GM10248 (cell line): ENCODE measurements around the gene ST3GAL2.
A peak's percentile ranks its signal among the peaks of the same experiment; 100 is the strongest.

Experiments
- CTCF ChIA-PET: fragments of 300-600 bp; sonication (Branson Sonifier 250); formaldehyde crosslinking; extraction: SDS; loops from one replicate; lab custom pipeline; 2021; ENCODE audit warnings: antibody characterized with exemption; lab: Yijun Ruan, JAX
- POLR2A ChIA-PET: fragments of 350-650 bp; sonication (Branson Sonifier 250); formaldehyde crosslinking; extraction: SDS; loops from one replicate; lab custom pipeline; 2020; ENCODE audit warnings: antibody characterized with exemption; lab: Yijun Ruan, JAX
- DNase-seq: peaks from one replicate; pipeline ENCODE4 v3.0.0; 2012; ENCODE audit errors: extremely low spot score
- CTCF ChIP-seq: IDR thresholded peaks from 2 replicates; pipeline ENCODE4 v1.5.1; 2012; ENCODE audit warnings: mild to moderate bottlenecking, low read depth; ENCODE audit errors: extremely low read depth, missing control alignments, control extremely low read depth

Gene ST3GAL2

GRCh38 chr16:70399951-70400350 is 38.9 kb downstream of the ST3GAL2 start:
- DNase-seq, result no peak
- no peak for TF ChIP-seq CTCF
- POLR2A ChIA-PET, result no interaction called here
- CTCF ChIA-PET, result interaction anchor here (1.0 to 1.7 kb wide), 5 partner anchors 12 to 253 kb away, joined by 3 to 4 read pairs (median 3); no protein-coding TSS in a partner anchor

- no peak for TF ChIP-seq CTCF
- DNase-seq, result no peak
- ChIA-PET CTCF (interaction anchor here (1.0 to 1.7 kb wide), 4 partner anchors 13 to 125 kb away, joined by 3 to 4 read pairs (median 4); no protein-coding TSS in a partner anchor), POLR2A (interaction anchor here (0.5 to 0.9 kb wide), 2 partner anchors 18 to 28 kb away, joined by 3 to 4 read pairs; no protein-coding TSS in a partner anchor)
Measured at GRCh38 chr16:70399381-70399780, 39.5 kb downstream of the ST3GAL2 start.

- TF ChIP-seq CTCF, result no peak
- no peak for DNase-seq
- CTCF ChIA-PET, result interaction anchor here (1.0 kb wide), 1 partner anchor 40 kb away, joined by 3 read pairs; no protein-coding TSS in a partner anchor
- POLR2A ChIA-PET, result no interaction called here
Measured at GRCh38 chr16:70398177-70398743, 40.6 kb downstream of the ST3GAL2 start.

- POLR2A ChIA-PET, result no interaction called here
- no peak for DNase-seq
- CTCF ChIA-PET, result interaction anchor here (0.7 to 1.0 kb wide), 3 partner anchors 57 to 185 kb away, joined by 4 read pairs; no protein-coding TSS in a partner anchor
Measured at GRCh38 chr16:70396246-70396904, 42.5 kb downstream of the ST3GAL2 start.

GRCh38 chr16:70395345-70395901 is 43.5 kb downstream of the ST3GAL2 start:
- POLR2A ChIA-PET, result no interaction called here
- CTCF ChIA-PET, result interaction anchor here (0.7 to 2.2 kb wide), 20 partner anchors 9 to 292 kb away, joined by 3 to 13 read pairs (median 4); partner anchors contain the start of gene FCSK
- TF ChIP-seq CTCF, result peak; percentile 86
- peak; percentile 84 for DNase-seq

More at GRCh38 chr16:70396246-70396904, 42.5 kb downstream of the ST3GAL2 start:
- no peak for TF ChIP-seq CTCF

- POLR2A ChIA-PET, result interaction anchor here (0.6 kb wide), 1 partner anchor 21 kb away, joined by 9 read pairs; no protein-coding TSS in a partner anchor
- CTCF ChIA-PET, result interaction anchor here (0.7 to 2.5 kb wide), 27 partner anchors 9 to 376 kb away, joined by 3 to 13 read pairs (median 4); partner anchors contain the start of genes DDX19A and FCSK
- no peak for DNase-seq
- TF ChIP-seq CTCF, result no peak
Measured at GRCh38 chr16:70394853-70395252, 44.0 kb downstream of the ST3GAL2 start.
